Thyroid gland (tissue), 4 donors: ENCODE data around the gene C19orf25. TPM values are rescaled to one million over a fixed set of nuclear protein-coding genes. Genes with fewer than 3 reads are reported as not detected.

ENCODE experiments used
- DNase-seq, 2 donors: peaks; one replicate each; pipeline ENCODE4 v3.0.0-alpha.2; 2019
- H3K27ac ChIP-seq, 3 donors: fragments of 200-600 bp; sonication (generic); 1 replicate in 2 of 3; 2 replicates in 1 of 3; pipeline ENCODE4 v1.5.1; 2016 to 2019; ENCODE audit warnings: mild to moderate bottlenecking in 1 of 3, moderate library complexity in 1 of 3
- H3K27me3 ChIP-seq: fragments of 200-600 bp; sonication (generic); one replicate; pipeline ENCODE4 v1.5.1; 2019
- H3K36me3 ChIP-seq, 2 donors: fragments of 200-600 bp; sonication (generic); one replicate each; pipeline ENCODE4 v1.5.1; 2016 to 2019
- H3K4me1 ChIP-seq, 2 donors: fragments of 200-600 bp; sonication (generic); one replicate each; pipeline ENCODE4 v1.5.1; 2017 to 2019
- H3K4me3 ChIP-seq, 3 donors: fragments of 200-600 bp; sonication (generic); replicated peaks in 1 of 3; 1 replicate in 2 of 3; 2 replicates in 1 of 3; pipeline ENCODE4 v1.5.1; 2016; ENCODE audit warnings: mild to moderate bottlenecking in 1 of 3
- H3K9me3 ChIP-seq: fragments of 200-600 bp; sonication (generic); one replicate; pipeline ENCODE4 v1.5.1; 2017
- POLR2A ChIP-seq, 2 donors: fragments of 450-650 bp; IDR thresholded peaks; one replicate each; pipeline ENCODE4 v1.6.1; 2017; ENCODE audit warnings: antibody characterized with exemption in 2 of 2, mild to moderate bottlenecking in 2 of 2, moderate library complexity in 1 of 2
- WGBS, 2 donors: methylation state at CpG; one replicate each; pipeline ENCODE4 v1.1.5; 2017; 5-methylcytosine and 5-hydroxymethylcytosine counted together
- intact Hi-C: fragments of 100-400 bp; cut with DNase I; formaldehyde crosslinking; loops from one replicate; pipeline ENCODE4 v1.15.1; 2023
- total RNA-seq, 4 donors: library from RNA; depleted of rRNA; stranded (reverse); fragments of >200 nt; gene quantifications; one replicate each; pipeline ENCODE4 v1.2.3, GENCODE V29; 2016
- TF ChIP-seq, protein P1 (sequence below), 6 experiments: fragments of 200-600 bp in 3 of 6; fragments of 450-650 bp in 3 of 6; sonication (generic) in 3 of 6; IDR thresholded peaks; one replicate each; pipeline ENCODE4 v1.5.1; 2016 to 2019; ENCODE audit warnings: antibody characterized with exemption in 6 of 6, mild to moderate bottlenecking in 2 of 6, inconsistent platforms in 1 of 6, moderate library complexity in 1 of 6

The C19orf25 gene
- total RNA-seq, 4 donors from 2014 or later, result 47.0 to 64.9 (median 56.5) TPM

DNA sequence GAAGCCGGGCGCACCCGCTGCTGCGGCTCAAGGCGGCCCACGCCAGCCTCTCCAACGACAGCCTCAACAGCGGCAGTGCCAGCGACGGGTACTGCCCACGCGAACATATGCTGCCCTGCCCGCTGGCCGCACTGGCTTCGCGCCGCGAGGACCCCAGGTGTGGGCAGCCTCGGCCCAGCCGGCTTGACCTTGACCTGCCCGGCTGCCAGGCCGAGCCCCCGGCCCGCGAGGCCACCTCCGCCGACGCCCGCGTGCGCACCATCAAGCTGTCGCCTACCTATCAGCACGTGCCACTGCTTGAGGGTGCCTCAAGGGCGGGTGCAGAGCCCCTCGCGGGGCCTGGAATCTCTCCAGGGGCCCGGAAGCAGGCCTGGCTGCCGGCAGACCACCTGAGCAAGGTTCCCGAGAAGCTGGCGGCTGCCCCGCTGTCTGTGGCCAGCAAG, 13.0 kb downstream of the C19orf25 start:
- intact Hi-C loops, result no loop called here
- no peak for DNase-seq
- Histone ChIP-seq H3K4me3 (no peak overlapping the region), H3K4me1 (peaks cover 26 to 49% of the 10 kb centered on the region in 2 donors), H3K27me3 (peaks cover 43% of the 10 kb centered on the region), H3K9me3 (no peaks in the 10 kb centered on the region), H3K27ac (no peak overlapping the region), H3K36me3 (no peaks in the 10 kb centered on the region)
- WGBS, 2 donors, result 31% methylated on average over 7 of the region's 41 CpGs; no CpG with 5 or more reads in 1 of the 2 donors
- TF ChIP-seq, protein P1, sequence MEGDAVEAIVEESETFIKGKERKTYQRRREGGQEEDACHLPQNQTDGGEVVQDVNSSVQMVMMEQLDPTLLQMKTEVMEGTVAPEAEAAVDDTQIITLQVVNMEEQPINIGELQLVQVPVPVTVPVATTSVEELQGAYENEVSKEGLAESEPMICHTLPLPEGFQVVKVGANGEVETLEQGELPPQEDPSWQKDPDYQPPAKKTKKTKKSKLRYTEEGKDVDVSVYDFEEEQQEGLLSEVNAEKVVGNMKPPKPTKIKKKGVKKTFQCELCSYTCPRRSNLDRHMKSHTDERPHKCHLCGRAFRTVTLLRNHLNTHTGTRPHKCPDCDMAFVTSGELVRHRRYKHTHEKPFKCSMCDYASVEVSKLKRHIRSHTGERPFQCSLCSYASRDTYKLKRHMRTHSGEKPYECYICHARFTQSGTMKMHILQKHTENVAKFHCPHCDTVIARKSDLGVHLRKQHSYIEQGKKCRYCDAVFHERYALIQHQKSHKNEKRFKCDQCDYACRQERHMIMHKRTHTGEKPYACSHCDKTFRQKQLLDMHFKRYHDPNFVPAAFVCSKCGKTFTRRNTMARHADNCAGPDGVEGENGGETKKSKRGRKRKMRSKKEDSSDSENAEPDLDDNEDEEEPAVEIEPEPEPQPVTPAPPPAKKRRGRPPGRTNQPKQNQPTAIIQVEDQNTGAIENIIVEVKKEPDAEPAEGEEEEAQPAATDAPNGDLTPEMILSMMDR (IDR thresholded peaks at IDR 0.05), result no peak
- TF ChIP-seq POLR2A (IDR thresholded peaks at IDR 0.05), result no peak

DNA sequence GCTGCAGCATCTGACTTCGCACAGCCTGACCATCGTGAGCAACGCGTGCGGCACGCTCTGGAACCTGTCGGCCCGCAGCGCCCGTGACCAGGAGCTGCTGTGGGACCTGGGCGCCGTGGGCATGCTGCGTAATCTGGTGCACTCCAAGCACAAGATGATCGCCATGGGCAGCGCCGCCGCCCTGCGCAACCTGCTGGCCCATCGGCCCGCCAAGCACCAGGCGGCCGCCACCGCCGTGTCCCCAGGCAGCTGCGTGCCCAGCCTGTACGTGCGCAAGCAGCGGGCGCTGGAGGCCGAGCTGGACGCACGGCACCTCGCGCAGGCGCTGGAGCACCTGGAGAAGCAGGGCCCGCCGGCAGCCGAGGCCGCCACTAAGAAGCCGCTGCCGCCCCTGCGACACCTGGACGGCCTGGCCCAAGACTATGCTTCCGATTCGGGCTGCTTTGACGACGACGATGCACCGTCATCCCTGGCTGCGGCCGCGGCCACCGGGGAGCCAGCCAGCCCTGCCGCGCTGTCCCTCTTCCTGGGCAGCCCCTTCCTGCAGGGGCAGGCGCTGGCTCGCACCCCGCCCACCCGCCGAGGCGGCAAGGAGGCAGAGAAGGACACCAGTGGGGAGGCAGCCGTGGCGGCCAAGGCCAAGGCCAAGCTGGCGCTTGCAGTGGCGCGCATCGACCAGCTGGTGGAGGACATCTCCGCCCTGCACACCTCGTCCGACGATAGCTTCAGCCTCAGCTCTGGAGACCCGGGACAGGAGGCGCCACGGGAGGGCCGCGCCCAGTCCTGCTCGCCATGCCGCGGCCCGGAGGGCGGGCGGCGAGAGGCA, 13.6 kb downstream of the C19orf25 start:
- H3K36me3 ChIP-seq, result no peaks in the 10 kb centered on the region
- peak; percentile 45 to 47 for DNase-seq
- intact Hi-C loops, result no loop called here
- no peaks in the 10 kb centered on the region for H3K9me3 ChIP-seq
- H3K27me3 ChIP-seq, result peaks cover 37% of the 10 kb centered on the region
- TF ChIP-seq, protein P1 (IDR thresholded peaks at IDR 0.05), result peak in 4 of 6 experiments; percentile 11 to 53 (median 30)
- no peak for TF ChIP-seq POLR2A (IDR thresholded peaks at IDR 0.05)
- no peak overlapping the region for H3K4me3 ChIP-seq
- no peak overlapping the region for H3K27ac ChIP-seq
- peaks cover 19 to 42% of the 10 kb centered on the region in 2 donors for H3K4me1 ChIP-seq
- 55% methylated on average over 13 of the region's 83 CpGs; no CpG with 5 or more reads in 1 of the 2 donors for WGBS, 2 donors

DNA sequence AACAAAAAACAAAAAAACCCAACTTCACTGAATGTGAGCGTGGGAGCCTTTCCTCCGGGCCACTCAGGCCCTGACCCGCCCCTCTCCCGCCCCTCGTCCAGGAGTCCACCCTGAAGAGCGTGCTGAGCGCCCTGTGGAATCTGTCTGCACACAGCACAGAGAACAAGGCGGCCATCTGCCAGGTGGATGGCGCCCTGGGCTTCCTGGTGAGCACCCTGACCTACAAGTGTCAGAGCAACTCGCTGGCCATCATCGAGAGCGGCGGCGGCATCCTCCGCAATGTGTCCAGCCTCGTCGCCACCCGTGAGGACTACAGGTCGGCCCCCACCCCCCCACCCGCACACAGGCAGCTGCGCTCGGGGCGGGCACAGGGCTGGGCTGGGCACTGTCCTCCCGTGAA, 17.2 kb downstream of the C19orf25 start:
- intact Hi-C loops, result no loop called here
- no peaks in the 10 kb centered on the region for H3K36me3 ChIP-seq
- H3K4me1 ChIP-seq, result peaks cover 4 to 13% of the 10 kb centered on the region in 2 donors
- TF ChIP-seq, protein P1 (IDR thresholded peaks at IDR 0.05), result no peak
- no peak for TF ChIP-seq POLR2A (IDR thresholded peaks at IDR 0.05)
- 89 to 91% methylated on average over 8 to 14 of the region's 24 CpGs for WGBS, 2 donors
- H3K27me3 ChIP-seq, result peaks cover 12% of the 10 kb centered on the region
- no peak overlapping the region for H3K4me3 ChIP-seq
- no peak overlapping the region for H3K27ac ChIP-seq
- no peaks in the 10 kb centered on the region for H3K9me3 ChIP-seq
- no peak for DNase-seq

DNA sequence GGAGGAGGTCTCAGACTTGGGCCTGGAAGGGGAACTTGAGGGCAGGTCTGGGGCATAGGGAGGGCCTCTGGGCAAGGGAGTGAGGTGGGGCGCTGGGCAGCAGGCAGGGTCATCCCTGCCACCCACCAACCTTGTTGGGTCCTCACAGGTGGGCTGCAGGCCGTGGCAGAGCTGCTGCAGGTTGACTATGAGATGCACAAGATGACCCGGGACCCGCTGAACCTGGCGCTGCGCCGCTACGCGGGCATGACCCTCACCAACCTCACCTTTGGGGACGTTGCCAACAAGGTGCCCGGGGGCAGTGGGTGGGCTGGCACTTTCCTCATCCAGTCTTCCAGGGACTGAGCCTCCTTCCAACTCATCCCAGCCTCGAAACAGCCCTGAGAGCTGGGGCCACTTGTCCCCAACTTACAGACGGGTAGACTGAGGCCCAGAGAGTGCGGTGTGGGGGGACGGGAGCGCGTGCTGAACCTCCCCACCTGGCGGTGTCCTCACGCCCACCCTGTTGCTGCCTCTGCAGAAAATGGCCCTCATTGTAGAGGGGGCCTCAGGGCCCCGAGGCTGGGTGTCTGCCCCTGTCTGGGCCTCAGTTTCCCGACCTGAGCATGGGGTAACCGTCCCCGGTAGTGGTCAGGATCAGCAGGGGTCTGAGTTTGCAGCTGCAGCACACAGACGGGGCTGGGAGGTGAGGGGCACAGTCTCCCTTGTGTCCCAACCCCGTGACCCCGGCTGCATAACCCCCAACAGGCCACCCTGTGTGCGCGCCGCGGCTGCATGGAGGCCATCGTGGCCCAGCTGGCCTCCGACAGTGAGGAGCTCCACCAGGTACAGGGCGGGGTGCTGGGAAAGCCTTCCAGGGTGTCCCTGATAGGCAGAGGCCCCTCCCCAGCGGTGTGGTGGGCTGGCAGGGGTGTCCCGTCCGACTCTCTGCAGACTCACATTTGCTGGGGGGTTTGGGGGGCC, 18.7 kb downstream of the C19orf25 start:
- DNase-seq, result no peak
- WGBS, 2 donors, result 93 to 95% methylated on average over 16 to 23 of the region's 36 CpGs

More for the DNA sequence above, 18.7 kb downstream of the C19orf25 start:
- no peak overlapping the region for H3K4me3 ChIP-seq
- no peaks in the 10 kb centered on the region for H3K9me3 ChIP-seq
- peaks cover 5% of the 10 kb centered on the region for H3K27me3 ChIP-seq
- no peaks in the 10 kb centered on the region for H3K36me3 ChIP-seq
- H3K4me1 ChIP-seq, result peaks cover 2 to 5% of the 10 kb centered on the region in 2 donors
- TF ChIP-seq, protein P1 (IDR thresholded peaks at IDR 0.05), result no peak
- TF ChIP-seq POLR2A (IDR thresholded peaks at IDR 0.05), result no peak
- no peak overlapping the region for H3K27ac ChIP-seq
- intact Hi-C loops, result no loop called here
